PC-9 (cell line): ENCODE results near the gene FAF1.

Source experiments
- EZH2 ChIP-seq: fragments of 200-600 bp; sonication (generic); IDR thresholded peaks from 2 replicates; pipeline ENCODE4 v1.8.0; 2017; ENCODE audit warnings: antibody characterized with exemption, low read depth
- TF ChIP-seq, protein P1 (sequence below): fragments of 200-600 bp; sonication (generic); conservative IDR thresholded peaks from 2 replicates; pipeline ENCODE4 v1.6.1; 2017; ENCODE audit warnings: mixed run types, antibody characterized with exemption, mild to moderate bottlenecking, moderate library complexity

- no peak for TF ChIP-seq EZH2
- TF ChIP-seq, protein P1, sequence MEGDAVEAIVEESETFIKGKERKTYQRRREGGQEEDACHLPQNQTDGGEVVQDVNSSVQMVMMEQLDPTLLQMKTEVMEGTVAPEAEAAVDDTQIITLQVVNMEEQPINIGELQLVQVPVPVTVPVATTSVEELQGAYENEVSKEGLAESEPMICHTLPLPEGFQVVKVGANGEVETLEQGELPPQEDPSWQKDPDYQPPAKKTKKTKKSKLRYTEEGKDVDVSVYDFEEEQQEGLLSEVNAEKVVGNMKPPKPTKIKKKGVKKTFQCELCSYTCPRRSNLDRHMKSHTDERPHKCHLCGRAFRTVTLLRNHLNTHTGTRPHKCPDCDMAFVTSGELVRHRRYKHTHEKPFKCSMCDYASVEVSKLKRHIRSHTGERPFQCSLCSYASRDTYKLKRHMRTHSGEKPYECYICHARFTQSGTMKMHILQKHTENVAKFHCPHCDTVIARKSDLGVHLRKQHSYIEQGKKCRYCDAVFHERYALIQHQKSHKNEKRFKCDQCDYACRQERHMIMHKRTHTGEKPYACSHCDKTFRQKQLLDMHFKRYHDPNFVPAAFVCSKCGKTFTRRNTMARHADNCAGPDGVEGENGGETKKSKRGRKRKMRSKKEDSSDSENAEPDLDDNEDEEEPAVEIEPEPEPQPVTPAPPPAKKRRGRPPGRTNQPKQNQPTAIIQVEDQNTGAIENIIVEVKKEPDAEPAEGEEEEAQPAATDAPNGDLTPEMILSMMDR = no peak
Observed at GRCh38 chr1:50697440-50698421, 262.3 kb downstream of the FAF1 start.
